Hematopoietic multipotent progenitor cell treated with erythropoietin and hydrocortisone succinate and interleukin-3 and kit ligand, for 8 days (in vitro differentiated cells): ENCODE measurements around the gene FCRLB.
"Not testable (repeated sequence)": the region's sequence is repeated elsewhere in the genome, so short reads cannot be mapped to it uniquely, and the experiment has no call there.

Experiments
- DNase-seq: peaks from one replicate; pipeline ENCODE4 v3.0.0-alpha.2; 2015

FCRLB gene, protein sequence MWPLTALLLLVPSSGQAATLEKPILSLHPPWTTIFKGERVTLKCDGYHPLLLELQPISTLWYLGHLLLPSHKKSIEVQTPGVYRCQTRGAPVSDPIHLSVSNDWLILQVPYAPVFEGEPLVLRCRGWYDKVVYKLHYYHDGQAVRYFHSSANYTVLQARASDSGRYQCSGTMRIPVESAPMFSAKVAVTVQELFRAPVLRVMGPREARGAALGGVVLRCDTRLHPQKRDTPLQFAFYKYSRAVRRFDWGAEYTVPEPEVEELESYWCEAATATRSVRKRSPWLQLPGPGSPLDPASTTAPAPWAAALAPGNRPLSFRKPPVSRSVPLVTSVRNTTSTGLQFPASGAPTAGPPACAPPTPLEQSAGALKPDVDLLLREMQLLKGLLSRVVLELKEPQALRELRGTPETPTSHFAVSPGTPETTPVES

DNA sequence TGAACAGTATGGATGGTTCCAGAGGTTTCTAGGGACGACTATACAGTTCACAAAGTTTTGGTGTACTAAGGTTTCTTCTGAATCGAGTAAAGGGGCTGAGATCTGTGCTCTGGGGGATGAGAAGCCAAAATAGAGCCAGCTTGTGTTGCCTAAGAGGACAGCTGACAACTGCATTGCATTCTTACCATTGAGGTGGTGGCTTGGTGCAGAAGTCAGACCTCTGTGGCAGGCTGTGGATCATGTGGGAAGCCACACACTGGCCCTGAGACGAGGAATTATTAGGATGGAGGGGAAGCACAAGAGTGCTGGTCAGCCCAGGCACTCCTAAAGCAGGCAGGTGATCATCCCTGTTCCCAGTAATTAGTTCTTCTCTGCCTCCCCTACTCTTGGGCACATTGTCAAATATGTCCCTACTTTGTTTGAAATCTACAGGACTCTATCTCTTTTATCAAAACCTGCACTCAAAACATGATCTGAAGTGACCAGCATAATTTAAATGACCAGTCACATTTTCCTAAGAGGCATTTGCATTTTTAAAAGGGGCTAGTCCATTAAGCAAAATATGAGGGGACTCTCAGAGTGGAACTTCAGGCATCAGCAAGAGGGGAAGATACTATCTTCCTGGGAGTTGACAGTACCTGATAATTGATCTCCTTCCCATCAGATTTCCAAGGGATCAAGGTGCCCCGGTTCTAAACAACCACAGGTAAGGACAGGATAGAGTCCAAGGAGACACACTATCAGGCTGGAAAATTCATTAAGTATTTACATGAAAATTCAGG lies at the start of gene FCRLB:
Gene FCRLB, plus strand, starts transcription at position 589 of the 782 bp plus-strand sequence. CDS start 1,129 bp downstream, outside the sequence.
- no peak for DNase-seq

DNA sequence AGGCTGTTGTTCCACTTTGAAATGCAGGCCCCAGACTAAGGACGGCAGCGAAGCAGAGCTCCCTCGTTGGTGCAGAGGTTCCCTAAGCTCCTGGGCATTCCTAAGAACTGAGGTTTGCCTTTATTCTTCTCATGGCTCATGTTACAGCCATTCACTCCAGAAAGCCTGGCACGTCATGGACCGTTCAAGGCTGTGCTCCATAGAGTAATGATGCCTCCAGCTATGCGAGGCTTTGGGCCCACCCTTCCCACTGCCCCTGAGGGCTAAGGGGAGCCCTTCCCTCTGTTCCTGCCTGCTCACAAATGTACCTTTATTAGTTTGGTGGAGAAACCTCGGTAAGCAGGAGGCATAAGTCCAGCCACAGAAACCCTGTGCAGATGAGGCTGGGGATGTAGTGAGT lies 47.9 kb upstream of the FCRLB start:
- DNase-seq, result not testable (repeated sequence)

DNA sequence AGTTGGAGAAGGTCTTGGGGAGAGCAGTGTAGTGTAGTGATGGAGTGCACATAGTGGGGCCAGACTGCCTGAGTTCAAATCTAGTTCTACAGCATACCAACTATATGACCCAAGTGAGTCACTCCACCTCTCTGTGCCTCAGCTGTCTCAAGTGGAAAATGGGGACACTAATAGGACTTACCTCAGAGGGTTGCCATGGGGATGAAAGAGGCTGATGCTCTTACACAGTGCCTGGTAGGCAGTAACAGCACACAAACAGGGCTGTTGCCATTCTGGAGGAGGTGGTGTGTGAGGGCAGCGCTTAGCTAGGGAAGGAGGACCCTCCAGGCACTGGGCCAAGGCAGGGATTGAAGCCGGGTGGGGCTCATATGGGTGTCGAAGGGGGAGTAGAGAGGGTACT lies 46.9 kb upstream of the FCRLB start:
- DNase-seq, result not testable (repeated sequence)

DNA sequence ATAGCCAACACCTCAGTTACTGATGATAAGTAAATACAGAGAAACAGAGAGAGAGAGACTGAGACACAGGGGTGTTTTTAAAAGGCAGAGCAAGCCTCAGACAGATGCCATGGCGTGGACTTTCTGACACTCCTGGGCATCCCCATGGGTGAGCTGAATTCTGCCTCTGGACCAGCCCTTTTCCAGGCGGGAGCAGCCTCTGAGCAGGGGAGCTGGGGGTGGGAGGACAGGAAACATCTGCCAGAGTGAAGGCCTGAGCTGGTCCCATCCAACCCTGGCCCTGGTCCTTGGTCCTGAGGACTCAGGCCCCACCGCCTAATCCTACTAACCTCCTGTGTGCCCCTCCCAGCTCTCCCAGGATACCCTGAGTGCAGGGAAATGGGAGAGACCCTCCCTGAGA lies 46.4 kb upstream of the FCRLB start:
- not testable (repeated sequence) for DNase-seq

DNA sequence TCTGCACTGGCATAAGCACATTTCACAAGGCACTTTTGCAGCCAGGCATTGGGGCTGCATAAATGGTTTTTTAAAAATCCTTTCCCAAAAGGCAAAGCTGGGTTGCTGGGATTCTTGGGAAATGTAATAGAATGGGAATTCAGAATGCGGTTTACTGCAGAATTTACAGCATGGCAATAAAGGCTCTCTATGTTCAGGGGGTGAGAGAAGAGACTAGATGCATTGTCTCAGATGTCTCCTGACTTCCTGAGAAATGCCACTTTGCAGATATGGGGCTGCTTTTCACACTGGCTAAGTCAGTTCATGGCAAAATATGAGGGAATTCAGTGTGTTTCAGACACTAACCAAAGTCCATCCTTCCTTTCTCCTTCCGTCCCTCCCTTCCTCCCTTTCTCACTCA lies 44.9 kb upstream of the FCRLB start:
- DNase-seq, result no peak

DNA sequence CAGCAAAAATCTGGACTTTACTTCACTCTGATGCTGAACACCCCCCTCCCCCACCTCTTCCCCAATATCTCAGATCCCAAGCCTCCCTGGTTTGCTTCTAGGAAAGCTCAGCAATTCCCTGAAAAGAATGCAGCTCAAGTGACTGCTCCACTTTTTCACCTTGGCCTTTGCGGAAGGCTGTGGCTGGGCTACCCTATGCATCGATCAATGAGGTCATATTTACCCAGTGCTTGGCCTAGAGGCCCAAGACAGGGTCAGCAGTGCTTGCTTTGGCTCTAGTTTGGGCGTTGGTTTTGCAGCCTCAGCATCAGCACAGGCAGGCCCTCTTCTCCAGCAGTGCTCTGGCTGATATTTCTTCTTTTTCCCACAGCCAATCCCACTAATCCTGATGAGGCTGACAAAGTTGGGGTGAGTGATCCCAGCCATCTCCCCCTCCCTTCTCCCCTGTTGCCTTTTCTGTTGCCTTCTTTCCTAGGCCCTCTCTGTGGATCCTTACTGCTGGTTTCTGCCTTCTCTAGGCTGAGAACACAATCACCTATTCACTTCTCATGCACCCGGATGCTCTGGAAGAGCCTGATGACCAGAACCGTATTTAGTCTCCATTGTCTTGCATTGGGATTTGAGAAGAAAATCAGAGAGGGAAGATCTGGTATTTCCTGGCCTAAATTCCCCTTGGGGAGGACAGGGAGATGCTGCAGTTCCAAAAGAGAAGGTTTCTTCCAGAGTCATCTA lies 44.2 kb upstream of the FCRLB start:
- no peak for DNase-seq

DNA sequence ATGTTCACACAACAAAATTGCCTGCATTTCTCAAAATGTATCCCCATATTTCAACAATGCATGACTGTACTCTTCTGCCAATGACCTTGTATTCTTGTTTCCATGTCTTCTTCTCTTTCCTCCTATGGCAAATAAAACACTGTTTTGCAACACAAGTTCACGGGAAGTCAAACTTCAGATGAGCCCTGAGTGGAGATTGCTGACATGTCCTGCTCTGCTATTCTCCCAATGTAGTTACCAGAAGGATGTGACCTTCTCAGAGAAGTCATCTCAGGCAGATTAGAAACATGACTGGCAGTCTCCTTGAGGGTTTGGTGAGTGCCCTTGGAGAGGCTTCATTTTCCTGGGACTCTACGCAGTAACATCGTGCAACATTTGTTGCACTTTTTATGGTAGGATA lies 42.8 kb upstream of the FCRLB start:
- no peak for DNase-seq

DNA sequence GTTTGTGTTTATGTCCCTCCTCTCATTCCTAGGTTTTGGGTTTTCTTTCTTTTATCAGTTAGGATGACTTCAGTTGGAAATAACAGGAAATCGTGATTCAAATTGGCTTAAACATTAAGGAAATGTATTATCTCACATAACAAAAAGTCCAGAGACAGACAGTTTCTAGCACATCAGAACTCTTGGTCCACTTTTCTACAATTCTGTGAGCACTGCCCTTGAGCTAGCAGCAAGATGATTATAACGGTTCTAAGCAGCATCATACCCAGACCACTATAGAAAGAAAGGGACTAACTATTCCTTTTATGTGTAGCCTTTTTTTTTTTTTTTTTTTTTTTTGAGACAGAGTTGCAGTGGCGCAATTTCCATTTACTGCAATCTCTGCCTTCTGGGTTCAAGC lies 39.5 kb upstream of the FCRLB start:
- no peak for DNase-seq

DNA sequence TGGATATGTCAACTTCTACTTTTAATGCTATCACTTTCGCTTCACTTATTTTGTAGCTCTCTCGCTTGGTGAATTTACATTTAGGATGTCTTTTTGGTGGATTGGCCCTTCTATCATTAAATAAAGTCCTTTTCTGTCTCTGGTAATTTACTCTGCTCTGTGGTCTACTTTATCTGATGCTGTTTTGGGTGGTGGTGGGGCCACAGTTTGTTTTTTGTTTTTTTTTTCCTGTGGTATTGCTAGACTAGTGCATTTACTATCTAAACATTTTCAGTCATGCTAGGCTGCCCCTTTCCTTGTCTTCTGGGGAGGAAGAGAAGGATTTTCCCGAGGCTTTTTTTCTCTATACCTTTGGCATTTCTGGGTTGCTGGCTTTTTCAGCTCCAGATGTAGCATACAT lies 32.4 kb upstream of the FCRLB start:
- DNase-seq, result peak; percentile 39

DNA sequence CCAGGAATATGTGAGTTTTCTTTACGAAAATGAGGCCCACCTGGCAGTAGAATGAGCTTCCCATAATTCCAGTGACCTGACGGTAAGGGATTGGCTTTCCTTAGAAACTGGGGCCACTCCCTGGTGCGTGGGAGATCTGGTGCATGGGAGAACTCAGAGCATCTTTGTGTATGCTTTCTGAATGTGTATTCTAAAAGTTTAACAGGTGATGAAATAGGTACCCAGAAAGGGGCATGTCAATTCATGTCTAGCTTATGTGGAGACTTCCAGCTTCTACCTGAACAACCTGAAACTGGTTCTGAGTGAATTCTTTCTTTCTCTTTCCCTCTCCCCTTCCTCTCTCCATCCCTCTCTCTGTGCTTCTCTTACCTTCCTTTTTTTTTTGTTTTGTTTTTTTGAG lies 29.5 kb upstream of the FCRLB start:
- no peak for DNase-seq

DNA sequence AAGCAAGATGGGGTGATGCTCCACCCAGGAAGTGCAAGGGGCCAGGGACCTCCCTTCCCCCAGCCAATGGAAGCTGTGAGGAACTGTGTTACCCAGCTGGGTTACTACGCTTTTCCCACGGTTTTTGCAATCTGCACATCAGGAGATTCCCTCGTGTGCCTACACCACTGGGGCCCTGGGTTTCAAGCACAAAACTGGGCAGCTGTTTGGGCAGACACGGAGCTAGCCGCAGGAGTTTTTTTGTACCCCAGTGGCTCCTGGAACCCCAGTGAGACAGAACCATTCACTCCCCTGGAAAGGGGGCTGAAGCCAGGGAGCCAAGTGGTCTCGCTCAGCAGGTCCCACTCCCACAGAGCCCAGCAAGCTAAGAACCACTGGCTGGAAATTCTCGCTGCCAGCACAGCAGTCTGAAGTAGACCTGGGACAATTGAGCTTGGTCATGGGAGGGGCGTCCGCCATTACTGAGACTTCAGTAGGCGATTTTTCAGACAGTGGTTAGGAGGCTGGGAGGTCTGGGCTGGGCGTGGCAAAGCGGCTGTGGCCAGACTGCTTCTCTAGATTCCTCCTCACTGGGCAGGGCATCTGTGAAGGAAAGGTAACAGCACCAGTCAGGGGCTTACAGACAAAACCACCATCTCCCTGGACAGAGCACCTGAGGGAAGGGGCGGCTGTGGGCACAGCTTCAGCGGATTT lies 28.2 kb upstream of the FCRLB start:
- not testable (repeated sequence) for DNase-seq

DNA sequence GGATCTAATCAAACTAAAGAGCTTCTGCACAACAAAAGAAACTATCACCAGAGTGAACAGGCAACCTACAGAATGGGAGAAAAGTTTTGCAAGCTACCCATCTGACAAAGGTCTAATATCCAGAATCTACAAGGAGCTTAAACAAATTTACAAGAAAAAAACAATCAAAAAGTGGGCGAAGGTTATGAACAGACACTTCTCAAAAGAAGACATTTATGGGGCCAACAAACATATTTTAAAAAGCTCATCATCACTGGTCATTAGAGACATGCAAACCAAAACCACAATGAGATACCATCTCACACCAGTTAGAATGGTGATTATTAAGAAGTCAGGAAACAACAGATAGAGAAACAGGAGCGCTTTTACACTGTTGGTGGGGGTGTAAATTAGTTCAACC lies 23.0 kb upstream of the FCRLB start:
- DNase-seq, result not testable (repeated sequence)

DNA sequence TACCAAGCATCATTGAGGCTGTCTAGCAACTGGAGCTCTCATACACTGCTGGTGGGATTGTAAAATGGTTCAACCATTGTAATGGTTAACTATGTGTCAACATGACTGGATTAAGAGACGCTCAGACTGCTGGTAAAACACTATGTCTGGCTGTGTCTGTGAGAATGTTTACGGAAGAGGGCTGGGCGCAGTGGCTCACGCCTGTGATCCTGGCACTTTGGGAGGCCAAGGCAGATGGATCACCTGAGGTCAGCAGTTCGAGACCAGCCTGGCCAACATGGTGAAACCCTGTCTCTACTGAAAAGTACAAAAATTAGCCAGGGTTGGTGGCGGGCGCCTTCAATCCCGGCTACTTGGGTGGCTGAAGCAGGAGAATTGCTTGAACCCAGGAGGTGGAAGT lies 19.1 kb upstream of the FCRLB start:
- no peak for DNase-seq

DNA sequence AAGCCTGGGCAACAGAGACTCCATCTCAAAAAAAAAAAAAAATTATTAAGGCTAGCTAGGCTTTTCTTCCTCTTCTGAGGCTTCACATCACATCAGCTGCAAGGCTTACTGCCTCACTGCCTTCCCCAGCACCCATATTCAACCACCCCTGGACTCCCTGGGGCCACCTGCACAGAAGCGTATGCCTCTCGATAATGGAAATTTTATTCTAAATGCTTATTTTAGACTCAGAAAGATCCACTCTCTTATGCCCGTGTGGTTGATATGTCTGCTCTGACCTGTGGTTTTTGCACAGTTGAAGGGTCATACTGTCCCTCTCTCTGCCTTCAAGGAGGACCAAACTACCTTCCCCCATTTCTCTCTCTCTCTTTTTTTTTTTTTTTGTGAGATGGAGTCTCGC lies 15.8 kb upstream of the FCRLB start:
- DNase-seq, result no peak

DNA sequence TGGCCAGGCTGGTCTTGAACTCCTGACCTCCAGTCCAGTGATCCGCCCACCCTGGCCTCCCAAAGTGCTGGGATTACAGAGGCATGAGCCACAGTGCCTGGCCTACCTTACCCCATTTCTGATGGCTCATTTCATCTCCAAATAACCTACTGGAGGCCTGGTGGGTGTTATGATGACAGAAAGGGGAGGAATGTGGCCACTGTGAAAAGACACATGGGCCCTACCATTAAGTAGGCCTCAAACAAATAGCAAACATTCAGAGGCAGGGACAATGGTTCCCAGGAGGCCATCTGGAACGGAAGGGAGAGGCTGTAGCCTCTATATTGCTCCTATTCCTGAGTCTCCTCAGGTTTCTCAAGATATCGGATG lies 15.2 kb upstream of the FCRLB start:
- DNase-seq, result no peak

DNA sequence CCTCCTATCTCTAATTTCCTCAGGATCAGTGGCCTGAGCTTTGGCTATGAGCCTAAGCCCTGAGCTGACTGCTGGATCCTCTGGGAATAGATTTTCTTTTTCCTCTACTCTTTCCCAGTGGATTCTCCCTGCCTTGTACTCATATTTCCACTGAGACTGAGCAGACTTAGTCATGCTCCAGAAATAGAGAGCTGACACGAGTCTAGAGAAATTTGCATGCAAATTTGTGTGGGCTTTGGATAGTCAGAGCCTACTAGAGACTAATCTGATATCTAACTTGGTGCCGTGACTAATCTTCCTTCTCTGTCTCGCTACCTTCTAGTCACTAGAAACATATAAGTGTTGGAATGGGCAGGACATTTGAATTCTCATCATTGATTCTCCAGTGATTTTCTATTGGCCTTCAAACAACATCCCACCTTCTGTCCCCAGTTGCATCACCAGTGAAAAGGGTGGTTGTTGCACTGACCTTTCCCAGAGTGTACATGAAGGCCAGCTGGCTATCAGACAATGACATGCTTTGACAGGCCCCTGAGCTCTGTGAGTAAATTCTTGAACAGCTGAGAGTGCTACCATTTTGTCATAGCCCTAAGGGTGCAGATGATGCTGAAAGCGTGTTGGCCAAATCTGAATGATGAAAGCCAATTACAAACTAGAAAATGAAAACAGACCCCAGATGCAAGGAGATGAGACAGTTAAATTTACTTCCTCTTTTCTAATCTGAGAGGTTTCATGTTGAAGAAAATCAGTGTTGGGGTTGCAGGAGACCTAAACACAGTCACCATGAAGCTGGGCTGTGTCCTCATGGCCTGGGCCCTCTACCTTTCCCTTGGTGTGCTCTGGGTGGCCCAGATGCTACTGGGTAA lies 14.6 kb upstream of the FCRLB start, which contains the start of gene FCRLA:
Gene FCRLA, plus strand, starts transcription at position 748 of the 866 bp plus-strand sequence. Its CDS starts 36 bp downstream, at position 784.
- no peak for DNase-seq

DNA sequence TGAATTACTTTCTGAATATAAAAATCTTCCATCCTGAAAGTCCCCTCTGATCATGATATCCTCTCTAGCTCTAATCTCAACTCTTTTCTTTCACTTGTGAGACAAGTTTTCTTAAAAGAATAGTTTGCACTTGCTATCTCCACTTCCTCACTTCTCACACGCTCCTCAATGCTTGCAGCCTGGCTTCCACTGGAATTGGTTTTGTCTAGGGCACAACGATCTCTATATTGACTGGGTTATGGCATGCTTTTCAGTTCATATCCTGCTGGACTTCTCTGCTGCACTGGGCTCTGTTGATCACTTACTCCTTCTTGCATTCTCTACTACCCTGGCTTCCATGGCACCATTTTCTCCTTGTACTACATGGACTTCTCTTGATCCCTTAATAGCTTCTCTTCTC lies 13.8 kb upstream of the FCRLB start:
- DNase-seq, result no peak

DNA sequence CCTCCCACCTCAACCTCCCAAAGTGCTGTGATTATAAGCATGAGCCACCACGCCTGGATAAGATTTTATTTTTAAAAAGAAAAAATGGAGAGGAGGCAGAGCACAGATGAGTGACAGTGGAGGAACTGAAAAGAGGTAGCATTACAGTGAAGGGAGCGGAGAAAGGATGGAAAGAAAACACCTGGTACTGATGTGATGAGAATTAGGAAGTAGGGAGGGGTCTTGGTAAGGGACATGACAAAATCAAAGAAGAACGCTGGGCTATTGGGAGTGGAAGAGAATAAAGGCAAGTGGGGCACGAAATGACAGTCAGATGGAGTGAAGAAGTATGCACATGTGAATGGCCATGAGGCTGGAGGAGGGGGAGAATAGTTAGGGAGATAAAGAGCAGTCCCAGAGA lies 12.0 kb upstream of the FCRLB start:
- DNase-seq, result no peak

DNA sequence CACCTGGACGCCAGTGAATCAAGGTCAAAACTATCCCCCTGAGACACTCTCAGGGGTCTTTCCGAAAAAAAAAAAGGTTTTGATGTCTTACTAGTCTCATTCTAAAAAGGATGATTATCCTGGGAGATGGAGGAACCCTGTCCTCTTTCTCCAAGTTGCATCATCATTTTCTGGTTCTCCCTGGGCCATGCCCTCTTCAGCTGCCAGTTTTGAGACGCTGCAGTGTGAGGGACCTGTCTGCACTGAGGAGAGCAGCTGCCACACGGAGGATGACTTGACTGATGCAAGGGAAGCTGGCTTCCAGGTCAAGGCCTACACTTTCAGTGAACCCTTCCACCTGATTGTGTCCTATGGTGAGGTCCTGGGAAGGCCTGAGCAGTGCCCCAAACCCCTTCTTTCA lies 10.8 kb upstream of the FCRLB start:
- DNase-seq, result no peak

DNA sequence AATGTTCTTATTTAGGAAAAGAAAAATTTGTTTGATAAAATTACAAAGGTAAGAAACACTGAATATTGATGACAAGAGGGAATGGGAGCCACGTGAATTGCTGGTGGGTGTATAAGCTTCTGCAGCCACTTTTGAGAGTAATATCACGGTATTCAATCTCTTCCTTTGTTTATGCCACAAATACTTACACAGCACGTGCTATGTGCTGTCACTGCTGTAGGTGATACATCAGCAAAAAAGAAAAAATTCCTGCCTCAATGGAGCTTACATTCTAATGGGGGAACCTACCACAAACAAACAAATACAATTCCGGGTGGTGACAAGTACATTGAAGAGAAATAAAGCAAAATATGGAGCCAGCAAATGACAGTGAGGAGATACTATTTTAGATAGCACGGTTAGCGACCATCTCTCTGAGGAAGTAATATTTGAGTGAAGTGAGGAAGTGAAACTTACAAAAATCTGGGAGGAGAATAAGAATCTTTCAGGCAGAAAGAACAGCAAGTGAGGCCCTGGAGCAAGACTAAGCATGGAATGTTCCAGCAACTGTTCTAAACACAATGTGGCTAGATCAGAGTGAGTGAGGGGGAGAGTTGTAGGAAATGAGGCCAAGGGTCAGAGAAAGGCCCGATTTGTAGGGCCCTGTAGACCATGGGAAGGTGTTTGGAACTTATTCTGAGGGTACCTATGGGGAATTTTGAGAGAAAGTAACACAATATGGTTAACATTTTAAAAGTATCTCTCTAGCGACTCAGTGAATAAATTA lies 2.6 kb upstream of the FCRLB start:
- no peak for DNase-seq

DNA sequence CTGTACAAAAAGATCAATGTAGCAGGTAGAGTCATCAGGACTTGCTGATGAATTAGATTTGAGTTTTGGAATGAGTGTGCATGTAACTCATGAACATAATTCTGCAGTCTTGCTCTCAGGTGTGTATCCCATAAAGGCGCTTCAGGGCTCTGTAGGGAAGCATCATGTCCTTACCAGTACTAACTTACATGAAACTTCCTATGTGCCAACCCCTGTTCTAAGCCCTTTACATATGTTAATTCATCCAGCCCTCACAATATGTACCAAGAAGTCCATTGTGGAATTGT lies 2.1 kb upstream of the FCRLB start:
- DNase-seq, result no peak
